ENCODE data around the gene ZBTB17.

GRCh38 chr1:15900662-15901279, 75.1 kb downstream of the ZBTB17 start:
- TF ChIP-seq CTCF (IDR thresholded peaks at IDR 0.05; ENCODE audit: borderline replicate concordance, extremely low read depth, low read length, poor library complexity, severe bottlenecking) (no peak), EZH2 (IDR thresholded peaks at IDR 0.05; ENCODE audit: borderline replicate concordance, low read depth, low read length, severe bottlenecking) (no peak)
